ENCODE measurements around the gene RBCK1. TPM values are rescaled to one million over a fixed set of nuclear protein-coding genes. Genes with fewer than 3 reads are reported as not detected.

The RBCK1 gene
- total RNA-seq, 4 donors from 2014 or later: 57.9 to 86.3 (median 64.6) TPM

GRCh38 chr20:437787-438486 lies 29.8 kb downstream of the RBCK1 start:
- intact Hi-C loops (cut with DNase I; ENCODE audit: low total_unique reads): no loop called here
- no peak overlapping the region for H3K27ac ChIP-seq
- no peak for TF ChIP-seq CTCF (IDR thresholded peaks at IDR 0.05)
- no peak for TF ChIP-seq POLR2A (IDR thresholded peaks at IDR 0.05)
- no peaks in the 10 kb centered on the region for H3K9me3 ChIP-seq
- H3K4me3 ChIP-seq: no peak overlapping the region
- no peak for DNase-seq
- H3K27me3 ChIP-seq: no peaks in the 10 kb centered on the region
- H3K4me1 ChIP-seq: no peaks in the 10 kb centered on the region
- no peaks in the 10 kb centered on the region for H3K36me3 ChIP-seq

GRCh38 chr20:438571-439469 lies 30.7 kb downstream of the RBCK1 start:
- Histone ChIP-seq H3K4me3 (no peak overlapping the region), H3K9me3 (no peaks in the 10 kb centered on the region), H3K27me3 (no peaks in the 10 kb centered on the region), H3K36me3 (no peaks in the 10 kb centered on the region), H3K4me1 (no peaks in the 10 kb centered on the region), H3K27ac (no peak overlapping the region)
- TF ChIP-seq CTCF (IDR thresholded peaks at IDR 0.05) (no peak), POLR2A (IDR thresholded peaks at IDR 0.05) (no peak)
- DNase-seq: no peak
- intact Hi-C loops (cut with DNase I; ENCODE audit: low total_unique reads): no loop called here

GRCh38 chr20:440148-440547 lies 32.0 kb downstream of the RBCK1 start:
- intact Hi-C loops (cut with DNase I; ENCODE audit: low total_unique reads): no loop called here
- Histone ChIP-seq H3K4me3 (no peak overlapping the region), H3K9me3 (no peaks in the 10 kb centered on the region), H3K27ac (no peak overlapping the region), H3K36me3 (no peaks in the 10 kb centered on the region), H3K4me1 (no peaks in the 10 kb centered on the region), H3K27me3 (no peaks in the 10 kb centered on the region)
- no peak for DNase-seq
- no peak for TF ChIP-seq CTCF (IDR thresholded peaks at IDR 0.05)
- TF ChIP-seq POLR2A (IDR thresholded peaks at IDR 0.05): no peak

GRCh38 chr20:440636-441035 lies 32.5 kb downstream of the RBCK1 start:
- TF ChIP-seq CTCF (IDR thresholded peaks at IDR 0.05): no peak
- TF ChIP-seq POLR2A (IDR thresholded peaks at IDR 0.05): no peak
- H3K4me1 ChIP-seq: no peaks in the 10 kb centered on the region
- no peaks in the 10 kb centered on the region for H3K27me3 ChIP-seq
- no peak overlapping the region for H3K4me3 ChIP-seq
- intact Hi-C loops (cut with DNase I; ENCODE audit: low total_unique reads): no loop called here
- no peak for DNase-seq
- H3K36me3 ChIP-seq: no peaks in the 10 kb centered on the region
- no peak overlapping the region for H3K27ac ChIP-seq
- H3K9me3 ChIP-seq: no peaks in the 10 kb centered on the region

- H3K4me3 ChIP-seq: no peak overlapping the region
- intact Hi-C loops (cut with DNase I; ENCODE audit: low total_unique reads): no loop called here
- H3K9me3 ChIP-seq: no peaks in the 10 kb centered on the region
- no peak for DNase-seq
- H3K36me3 ChIP-seq: no peaks in the 10 kb centered on the region
- TF ChIP-seq POLR2A (IDR thresholded peaks at IDR 0.05) (no peak), CTCF (IDR thresholded peaks at IDR 0.05) (no peak)
- H3K4me1 ChIP-seq: no peaks in the 10 kb centered on the region
- no peaks in the 10 kb centered on the region for H3K27me3 ChIP-seq
- H3K27ac ChIP-seq: no peak overlapping the region
Measured at GRCh38 chr20:443223-443775, 35.2 kb downstream of the RBCK1 start.
